Astrocyte of the cerebellum (primary cell): Measurements from ENCODE around the gene NAXE.
"Not testable (repeated sequence)": the region's sequence is repeated elsewhere in the genome, so short reads cannot be mapped to it uniquely, and the experiment has no call there.

Experiments used
- DNase-seq: peaks from one replicate; pipeline ENCODE4 v3.0.0-alpha.2; 2011; ENCODE audit warnings: low read depth
- H3K4me3 ChIP-seq: 2 replicates; pipeline ENCODE4 v1.5.1; 2011; ENCODE audit warnings: mild to moderate bottlenecking, low read depth, low read length, moderate library complexity
- in situ Hi-C: cut with HindIII; loops from 2 replicates; pipeline ENCODE4 v1.10.0; 2017; ENCODE audit warnings: low sequenced_read_pairs
- TF ChIP-seq, protein P1 (sequence below): IDR thresholded peaks from 2 replicates; pipeline ENCODE4 v1.5.1; 2012; ENCODE audit warnings: low read length, low read depth, moderate library complexity, mild to moderate bottlenecking; ENCODE audit errors: missing control alignments

Gene NAXE

DNA sequence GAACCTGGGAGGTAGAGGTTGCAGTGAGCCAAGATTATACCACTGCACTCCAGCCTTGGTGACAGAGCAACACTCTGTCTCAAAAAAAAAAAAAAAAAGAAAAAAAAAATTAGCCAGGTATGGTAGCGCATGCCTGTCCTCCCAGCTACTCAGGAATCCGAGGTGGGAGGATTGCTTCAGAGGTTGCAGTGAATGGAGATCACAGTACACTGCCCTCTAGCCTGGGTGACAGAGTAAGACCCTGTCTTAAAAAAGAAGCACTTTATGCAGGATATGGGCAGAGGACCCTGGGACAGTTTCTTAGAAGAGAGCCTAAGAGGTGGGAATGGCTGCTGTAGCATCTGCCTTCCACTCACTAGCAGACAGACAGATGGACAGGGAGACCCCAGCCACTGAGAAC, 42.2 kb upstream of the NAXE start:
- in situ Hi-C loops: no loop called here
- H3K4me3 ChIP-seq: no peak overlapping the region
- DNase-seq: no peak
- TF ChIP-seq, protein P1, sequence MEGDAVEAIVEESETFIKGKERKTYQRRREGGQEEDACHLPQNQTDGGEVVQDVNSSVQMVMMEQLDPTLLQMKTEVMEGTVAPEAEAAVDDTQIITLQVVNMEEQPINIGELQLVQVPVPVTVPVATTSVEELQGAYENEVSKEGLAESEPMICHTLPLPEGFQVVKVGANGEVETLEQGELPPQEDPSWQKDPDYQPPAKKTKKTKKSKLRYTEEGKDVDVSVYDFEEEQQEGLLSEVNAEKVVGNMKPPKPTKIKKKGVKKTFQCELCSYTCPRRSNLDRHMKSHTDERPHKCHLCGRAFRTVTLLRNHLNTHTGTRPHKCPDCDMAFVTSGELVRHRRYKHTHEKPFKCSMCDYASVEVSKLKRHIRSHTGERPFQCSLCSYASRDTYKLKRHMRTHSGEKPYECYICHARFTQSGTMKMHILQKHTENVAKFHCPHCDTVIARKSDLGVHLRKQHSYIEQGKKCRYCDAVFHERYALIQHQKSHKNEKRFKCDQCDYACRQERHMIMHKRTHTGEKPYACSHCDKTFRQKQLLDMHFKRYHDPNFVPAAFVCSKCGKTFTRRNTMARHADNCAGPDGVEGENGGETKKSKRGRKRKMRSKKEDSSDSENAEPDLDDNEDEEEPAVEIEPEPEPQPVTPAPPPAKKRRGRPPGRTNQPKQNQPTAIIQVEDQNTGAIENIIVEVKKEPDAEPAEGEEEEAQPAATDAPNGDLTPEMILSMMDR: no peak

DNA sequence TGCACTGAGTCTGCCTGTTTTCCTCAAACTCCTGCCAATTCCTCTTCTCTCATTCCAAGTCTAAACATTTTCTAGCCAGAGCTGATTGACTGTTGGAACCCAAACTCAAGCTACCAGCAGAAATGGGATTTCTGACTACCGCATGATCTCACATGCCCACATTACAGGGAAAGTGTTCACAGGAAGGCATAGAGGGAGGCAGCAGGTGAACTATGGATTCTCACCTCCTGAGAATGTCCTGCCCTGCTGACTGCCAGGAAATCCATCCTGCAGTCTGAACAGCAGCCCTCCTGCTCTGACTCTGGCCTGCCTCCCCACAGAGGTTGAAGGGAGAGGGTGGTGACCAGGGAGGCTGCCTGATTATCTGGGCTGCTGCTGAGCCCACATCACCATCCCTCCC, 41.7 kb upstream of the NAXE start:
- TF ChIP-seq, protein P1: no peak
- H3K4me3 ChIP-seq: no peak overlapping the region
- in situ Hi-C loops: no loop called here
- DNase-seq: no peak

DNA sequence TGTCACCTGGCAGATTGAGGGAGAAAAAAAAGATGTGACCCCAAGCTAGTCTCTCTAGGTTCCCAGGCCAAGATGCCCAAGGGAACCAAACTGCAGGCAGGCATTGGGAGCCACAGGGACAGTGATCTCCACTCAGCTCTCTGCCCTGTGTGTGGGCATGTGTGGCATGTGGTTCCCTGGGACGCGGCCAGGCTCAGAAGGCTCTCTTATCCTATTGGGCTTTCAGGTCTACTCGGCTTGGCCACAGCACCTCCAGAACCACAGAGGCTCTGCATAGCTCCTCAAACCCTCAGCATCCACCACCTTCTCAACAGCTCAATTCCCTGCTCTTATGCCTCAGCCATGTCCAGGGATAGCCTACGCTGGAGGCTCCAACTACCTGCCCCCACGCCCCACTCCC, 41.2 kb upstream of the NAXE start:
- TF ChIP-seq, protein P1: no peak
- DNase-seq: no peak
- no peak overlapping the region for H3K4me3 ChIP-seq
- in situ Hi-C loops: no loop called here

- TF ChIP-seq, protein P1: no peak
- H3K4me3 ChIP-seq: no peak overlapping the region
- no peak for DNase-seq
- in situ Hi-C loops: no loop called here
These were observed 40.4 kb upstream of the NAXE start for GRCh38 chr1:156551066-156551643.

DNA sequence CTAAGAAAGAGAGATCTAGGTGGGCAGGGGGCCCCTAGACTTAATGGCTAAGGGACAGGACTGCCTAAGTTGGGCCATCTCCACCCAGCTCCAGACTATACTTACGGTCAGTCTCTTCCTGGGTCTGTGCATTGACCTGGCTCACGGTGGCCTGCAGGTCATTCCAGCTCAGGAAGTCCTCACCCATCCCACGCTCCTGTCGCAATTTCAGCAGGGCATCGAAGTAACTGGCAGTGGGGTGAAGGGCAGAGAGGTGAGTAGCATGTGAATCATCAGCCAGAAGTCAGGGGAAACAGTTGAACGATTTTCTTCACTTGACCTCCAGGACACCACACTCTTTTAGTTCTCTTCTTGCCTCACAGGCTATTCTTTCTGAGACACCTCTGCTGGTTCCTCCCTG, 39.7 kb upstream of the NAXE start:
- in situ Hi-C loops: no loop called here
- no peak for DNase-seq
- TF ChIP-seq, protein P1: no peak
- no peak overlapping the region for H3K4me3 ChIP-seq

DNA sequence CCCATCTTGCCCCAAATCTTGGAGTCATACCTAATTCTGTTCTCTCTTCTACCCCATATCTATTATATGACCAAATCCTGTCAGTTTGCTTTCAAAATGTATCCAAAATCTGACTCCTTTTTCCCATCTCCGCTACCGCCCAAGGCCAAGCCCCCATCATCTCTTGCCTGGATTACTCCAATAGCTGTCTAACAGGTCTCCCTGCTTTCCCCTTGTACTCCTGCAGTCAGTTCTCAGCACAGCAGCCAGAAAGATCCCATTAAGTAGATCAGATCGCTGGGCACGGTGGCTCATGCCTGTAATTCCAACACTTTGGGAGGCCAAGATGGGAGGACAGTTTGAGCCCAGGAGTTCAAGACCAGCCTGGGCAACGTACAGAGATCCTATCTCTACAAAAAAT, 39.1 kb upstream of the NAXE start:
- in situ Hi-C loops: no loop called here
- TF ChIP-seq, protein P1: no peak
- H3K4me3 ChIP-seq: no peak overlapping the region
- DNase-seq: no peak

GRCh38 chr1:156552937-156553336, 38.6 kb upstream of the NAXE start:
- H3K4me3 ChIP-seq, DNase-seq, in situ Hi-C loops: not testable (repeated sequence)
